ENCODE measurements around the gene TCHH.

DNA sequence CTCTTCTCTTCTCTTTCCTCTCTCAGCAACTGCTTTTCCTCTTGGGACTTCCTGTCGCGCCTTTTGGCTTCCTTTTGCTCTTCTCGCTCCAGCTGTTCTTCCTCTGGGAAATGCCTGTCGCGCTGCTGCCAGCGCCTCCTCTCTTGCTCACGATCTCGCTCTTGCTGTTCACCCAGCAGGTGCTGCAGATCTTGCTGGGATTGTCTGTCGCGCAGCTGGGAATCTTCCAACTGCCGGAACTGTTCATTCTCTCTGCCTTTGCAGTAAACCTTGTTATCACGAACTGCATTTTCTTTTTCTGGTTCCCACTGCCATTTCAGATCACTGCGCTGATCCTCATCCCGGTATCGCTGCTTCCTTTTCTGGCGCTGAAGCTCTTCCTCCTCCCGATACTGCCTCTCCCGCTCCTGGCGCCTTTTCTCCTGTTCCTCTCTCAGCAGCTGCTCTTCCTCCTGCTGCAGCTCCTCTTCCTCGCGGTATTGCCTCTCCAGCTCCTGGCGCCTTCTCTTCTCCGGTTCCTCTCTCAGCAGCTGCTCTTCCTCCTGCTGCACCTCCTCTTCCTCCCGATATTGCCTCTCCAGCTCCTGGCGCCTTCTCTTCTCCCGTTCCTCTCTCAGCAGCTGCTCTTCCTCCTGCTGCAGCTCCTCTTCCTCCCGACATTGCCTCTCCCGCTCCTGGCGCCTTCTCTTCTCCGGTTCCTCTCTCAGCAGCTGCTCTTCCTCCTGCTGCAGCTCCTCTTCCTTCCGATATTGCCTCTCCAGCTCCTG is 5.8 kb downstream of the TCHH start:
- TF ChIP-seq, protein P1, sequence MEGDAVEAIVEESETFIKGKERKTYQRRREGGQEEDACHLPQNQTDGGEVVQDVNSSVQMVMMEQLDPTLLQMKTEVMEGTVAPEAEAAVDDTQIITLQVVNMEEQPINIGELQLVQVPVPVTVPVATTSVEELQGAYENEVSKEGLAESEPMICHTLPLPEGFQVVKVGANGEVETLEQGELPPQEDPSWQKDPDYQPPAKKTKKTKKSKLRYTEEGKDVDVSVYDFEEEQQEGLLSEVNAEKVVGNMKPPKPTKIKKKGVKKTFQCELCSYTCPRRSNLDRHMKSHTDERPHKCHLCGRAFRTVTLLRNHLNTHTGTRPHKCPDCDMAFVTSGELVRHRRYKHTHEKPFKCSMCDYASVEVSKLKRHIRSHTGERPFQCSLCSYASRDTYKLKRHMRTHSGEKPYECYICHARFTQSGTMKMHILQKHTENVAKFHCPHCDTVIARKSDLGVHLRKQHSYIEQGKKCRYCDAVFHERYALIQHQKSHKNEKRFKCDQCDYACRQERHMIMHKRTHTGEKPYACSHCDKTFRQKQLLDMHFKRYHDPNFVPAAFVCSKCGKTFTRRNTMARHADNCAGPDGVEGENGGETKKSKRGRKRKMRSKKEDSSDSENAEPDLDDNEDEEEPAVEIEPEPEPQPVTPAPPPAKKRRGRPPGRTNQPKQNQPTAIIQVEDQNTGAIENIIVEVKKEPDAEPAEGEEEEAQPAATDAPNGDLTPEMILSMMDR (IDR thresholded peaks at IDR 0.05): no peak
- TF ChIP-seq ZFX (IDR thresholded peaks at IDR 0.05; ENCODE audit: borderline replicate concordance): no peak

Measured in 22Rv1 (cell line).